ENCODE data around the gene ACD.

DNA sequence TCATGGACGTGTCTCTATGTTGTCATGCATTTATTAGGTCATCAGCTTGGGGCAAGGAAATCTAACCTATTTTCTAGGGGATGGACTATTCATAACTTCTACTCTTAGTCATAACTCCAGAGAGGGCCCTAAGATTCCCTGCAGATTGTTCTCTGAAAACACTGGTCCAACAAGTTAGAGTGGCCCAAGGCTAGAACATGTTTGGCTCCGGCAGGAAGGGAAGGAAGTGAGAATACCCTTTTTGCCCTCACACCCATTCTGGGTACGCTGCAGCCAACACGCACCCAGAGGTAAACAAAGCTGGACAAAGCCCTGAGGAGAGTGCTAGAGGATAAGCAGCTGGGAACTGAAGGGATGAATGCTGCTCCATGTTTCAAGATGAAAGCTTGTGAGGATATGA is 16.5 kb upstream of the ACD start:
- TF ChIP-seq, protein P1, sequence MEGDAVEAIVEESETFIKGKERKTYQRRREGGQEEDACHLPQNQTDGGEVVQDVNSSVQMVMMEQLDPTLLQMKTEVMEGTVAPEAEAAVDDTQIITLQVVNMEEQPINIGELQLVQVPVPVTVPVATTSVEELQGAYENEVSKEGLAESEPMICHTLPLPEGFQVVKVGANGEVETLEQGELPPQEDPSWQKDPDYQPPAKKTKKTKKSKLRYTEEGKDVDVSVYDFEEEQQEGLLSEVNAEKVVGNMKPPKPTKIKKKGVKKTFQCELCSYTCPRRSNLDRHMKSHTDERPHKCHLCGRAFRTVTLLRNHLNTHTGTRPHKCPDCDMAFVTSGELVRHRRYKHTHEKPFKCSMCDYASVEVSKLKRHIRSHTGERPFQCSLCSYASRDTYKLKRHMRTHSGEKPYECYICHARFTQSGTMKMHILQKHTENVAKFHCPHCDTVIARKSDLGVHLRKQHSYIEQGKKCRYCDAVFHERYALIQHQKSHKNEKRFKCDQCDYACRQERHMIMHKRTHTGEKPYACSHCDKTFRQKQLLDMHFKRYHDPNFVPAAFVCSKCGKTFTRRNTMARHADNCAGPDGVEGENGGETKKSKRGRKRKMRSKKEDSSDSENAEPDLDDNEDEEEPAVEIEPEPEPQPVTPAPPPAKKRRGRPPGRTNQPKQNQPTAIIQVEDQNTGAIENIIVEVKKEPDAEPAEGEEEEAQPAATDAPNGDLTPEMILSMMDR (IDR thresholded peaks at IDR 0.05), result no peak
- no peak for TF ChIP-seq EP300 (IDR thresholded peaks at IDR 0.05)
- no peak for TF ChIP-seq POLR2A (IDR thresholded peaks at IDR 0.05)

Measured in gastroesophageal sphincter (tissue), 3 donors.